ENCODE measurements around the gene LMLN.

DNA sequence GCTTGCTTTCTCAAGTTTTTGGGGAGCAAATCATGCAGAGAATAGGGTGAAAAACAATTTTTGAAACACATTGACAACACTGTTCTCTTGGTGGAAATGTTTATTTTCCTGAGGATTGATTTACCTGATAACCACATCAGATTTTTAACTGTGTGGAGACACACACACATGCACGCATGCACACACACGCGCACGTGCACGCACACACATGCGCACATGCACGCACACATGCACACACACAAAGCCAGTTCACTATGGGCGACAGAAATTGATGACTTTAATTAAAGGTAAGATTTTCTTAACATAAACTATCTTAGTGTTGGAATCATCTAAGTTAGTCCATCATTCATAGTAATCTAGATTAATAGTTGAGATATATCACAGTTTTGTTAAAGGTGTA lies 15.3 kb downstream of the LMLN start:
- no peak for TF ChIP-seq ARNTL (CRISPR knock-in tag; IDR thresholded peaks at IDR 0.05; ENCODE audit: borderline replicate concordance, low read depth)
- TF ChIP-seq, protein P1, sequence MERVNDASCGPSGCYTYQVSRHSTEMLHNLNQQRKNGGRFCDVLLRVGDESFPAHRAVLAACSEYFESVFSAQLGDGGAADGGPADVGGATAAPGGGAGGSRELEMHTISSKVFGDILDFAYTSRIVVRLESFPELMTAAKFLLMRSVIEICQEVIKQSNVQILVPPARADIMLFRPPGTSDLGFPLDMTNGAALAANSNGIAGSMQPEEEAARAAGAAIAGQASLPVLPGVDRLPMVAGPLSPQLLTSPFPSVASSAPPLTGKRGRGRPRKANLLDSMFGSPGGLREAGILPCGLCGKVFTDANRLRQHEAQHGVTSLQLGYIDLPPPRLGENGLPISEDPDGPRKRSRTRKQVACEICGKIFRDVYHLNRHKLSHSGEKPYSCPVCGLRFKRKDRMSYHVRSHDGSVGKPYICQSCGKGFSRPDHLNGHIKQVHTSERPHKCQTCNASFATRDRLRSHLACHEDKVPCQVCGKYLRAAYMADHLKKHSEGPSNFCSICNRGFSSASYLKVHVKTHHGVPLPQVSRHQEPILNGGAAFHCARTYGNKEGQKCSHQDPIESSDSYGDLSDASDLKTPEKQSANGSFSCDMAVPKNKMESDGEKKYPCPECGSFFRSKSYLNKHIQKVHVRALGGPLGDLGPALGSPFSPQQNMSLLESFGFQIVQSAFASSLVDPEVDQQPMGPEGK (CRISPR knock-in tag; IDR thresholded peaks at IDR 0.05; ENCODE audit: borderline replicate concordance), result no peak
- TF ChIP-seq ZFP3 (CRISPR knock-in tag; IDR thresholded peaks at IDR 0.05), result no peak
- TF ChIP-seq ZNF8 (CRISPR knock-in tag; IDR thresholded peaks at IDR 0.05), result no peak
- TF ChIP-seq, protein P2, sequence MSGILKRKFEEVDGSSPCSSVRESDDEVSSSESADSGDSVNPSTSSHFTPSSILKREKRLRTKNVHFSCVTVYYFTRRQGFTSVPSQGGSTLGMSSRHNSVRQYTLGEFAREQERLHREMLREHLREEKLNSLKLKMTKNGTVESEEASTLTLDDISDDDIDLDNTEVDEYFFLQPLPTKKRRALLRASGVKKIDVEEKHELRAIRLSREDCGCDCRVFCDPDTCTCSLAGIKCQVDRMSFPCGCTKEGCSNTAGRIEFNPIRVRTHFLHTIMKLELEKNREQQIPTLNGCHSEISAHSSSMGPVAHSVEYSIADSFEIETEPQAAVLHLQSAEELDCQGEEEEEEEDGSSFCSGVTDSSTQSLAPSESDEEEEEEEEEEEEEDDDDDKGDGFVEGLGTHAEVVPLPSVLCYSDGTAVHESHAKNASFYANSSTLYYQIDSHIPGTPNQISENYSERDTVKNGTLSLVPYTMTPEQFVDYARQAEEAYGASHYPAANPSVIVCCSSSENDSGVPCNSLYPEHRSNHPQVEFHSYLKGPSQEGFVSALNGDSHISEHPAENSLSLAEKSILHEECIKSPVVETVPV (CRISPR knock-in tag; IDR thresholded peaks at IDR 0.05), result no peak
- no peak for TF ChIP-seq ZC3H10 (CRISPR knock-in tag; IDR thresholded peaks at IDR 0.05)
- no peak for TF ChIP-seq CSDC2 (CRISPR knock-in tag; IDR thresholded peaks at IDR 0.05)
- no peak for TF ChIP-seq TCF4 (CRISPR knock-in tag; IDR thresholded peaks at IDR 0.05; ENCODE audit: borderline replicate concordance)
- TF ChIP-seq PPARA (CRISPR knock-in tag; IDR thresholded peaks at IDR 0.05; ENCODE audit: borderline replicate concordance), result no peak
- no peak for TF ChIP-seq ZNF565 (CRISPR knock-in tag; conservative IDR thresholded peaks at IDR 0.05; ENCODE audit: low read depth)
- no peak for TF ChIP-seq ISL1 (CRISPR knock-in tag; IDR thresholded peaks at IDR 0.05)
- no peak for TF ChIP-seq RARB (CRISPR knock-in tag; IDR thresholded peaks at IDR 0.05)
- TF ChIP-seq, protein P3, sequence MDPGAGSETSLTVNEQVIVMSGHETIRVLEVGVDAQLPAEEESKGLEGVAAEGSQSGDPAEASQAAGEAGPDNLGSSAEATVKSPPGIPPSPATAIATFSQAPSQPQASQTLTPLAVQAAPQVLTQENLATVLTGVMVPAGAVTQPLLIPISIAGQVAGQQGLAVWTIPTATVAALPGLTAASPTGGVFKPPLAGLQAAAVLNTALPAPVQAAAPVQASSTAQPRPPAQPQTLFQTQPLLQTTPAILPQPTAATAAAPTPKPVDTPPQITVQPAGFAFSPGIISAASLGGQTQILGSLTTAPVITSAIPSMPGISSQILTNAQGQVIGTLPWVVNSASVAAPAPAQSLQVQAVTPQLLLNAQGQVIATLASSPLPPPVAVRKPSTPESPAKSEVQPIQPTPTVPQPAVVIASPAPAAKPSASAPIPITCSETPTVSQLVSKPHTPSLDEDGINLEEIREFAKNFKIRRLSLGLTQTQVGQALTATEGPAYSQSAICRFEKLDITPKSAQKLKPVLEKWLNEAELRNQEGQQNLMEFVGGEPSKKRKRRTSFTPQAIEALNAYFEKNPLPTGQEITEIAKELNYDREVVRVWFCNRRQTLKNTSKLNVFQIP (CRISPR knock-in tag; IDR thresholded peaks at IDR 0.05; ENCODE audit: borderline replicate concordance, low read depth), result no peak
- TF ChIP-seq ZFP30 (CRISPR knock-in tag; IDR thresholded peaks at IDR 0.05), result no peak
